ENCODE measurements around the gene CUBN. TPM values are rescaled to one million over a fixed set of nuclear protein-coding genes. Genes with fewer than 3 reads are reported as not detected.
"Not testable (repeated sequence)": the region's sequence is repeated elsewhere in the genome, so short reads cannot be mapped to it uniquely, and the experiment has no call there.

The CUBN gene
- polyA plus RNA-seq, 1 experiment: 0.76 TPM

DNA sequence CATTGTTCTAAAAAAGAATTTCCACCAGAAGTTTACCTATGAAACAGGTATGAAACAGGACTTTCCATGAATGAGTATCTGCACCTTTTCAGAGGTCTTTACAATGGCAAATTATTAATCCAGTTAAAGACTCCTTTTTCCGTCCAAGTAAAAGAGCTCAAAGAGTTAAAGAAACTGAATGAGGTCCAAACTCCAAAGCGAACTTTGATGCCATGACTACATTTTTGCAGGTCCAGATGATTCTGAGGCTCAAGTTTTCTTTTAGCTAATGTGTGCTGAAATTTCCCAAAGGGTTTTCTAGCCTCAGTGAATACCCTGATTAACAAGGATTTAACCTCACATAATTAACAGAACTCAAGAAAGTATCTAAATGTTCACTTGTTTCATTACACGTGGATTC lies 9.8 kb downstream of the CUBN start:
- CTCF ChIA-PET: no interaction called here
- no peak for DNase-seq (ENCODE audit: low read depth, low spot score)
- POLR2A ChIA-PET: no interaction called here

GRCh38 chr10:17116193-17116592 lies 13.4 kb downstream of the CUBN start:
- POLR2A ChIA-PET: no interaction called here
- no peaks in the 10 kb centered on the region for H3K27me3 ChIP-seq (ENCODE audit: control insufficient read depth, insufficient read depth, low read length)
- CTCF ChIA-PET: interaction anchor here (0.9 kb wide), 1 partner anchor 263 kb away, joined by 3 read pairs; no protein-coding TSS in a partner anchor

More for the DNA sequence above, 9.8 kb downstream of the CUBN start:
- TF ChIP-seq, protein P1, sequence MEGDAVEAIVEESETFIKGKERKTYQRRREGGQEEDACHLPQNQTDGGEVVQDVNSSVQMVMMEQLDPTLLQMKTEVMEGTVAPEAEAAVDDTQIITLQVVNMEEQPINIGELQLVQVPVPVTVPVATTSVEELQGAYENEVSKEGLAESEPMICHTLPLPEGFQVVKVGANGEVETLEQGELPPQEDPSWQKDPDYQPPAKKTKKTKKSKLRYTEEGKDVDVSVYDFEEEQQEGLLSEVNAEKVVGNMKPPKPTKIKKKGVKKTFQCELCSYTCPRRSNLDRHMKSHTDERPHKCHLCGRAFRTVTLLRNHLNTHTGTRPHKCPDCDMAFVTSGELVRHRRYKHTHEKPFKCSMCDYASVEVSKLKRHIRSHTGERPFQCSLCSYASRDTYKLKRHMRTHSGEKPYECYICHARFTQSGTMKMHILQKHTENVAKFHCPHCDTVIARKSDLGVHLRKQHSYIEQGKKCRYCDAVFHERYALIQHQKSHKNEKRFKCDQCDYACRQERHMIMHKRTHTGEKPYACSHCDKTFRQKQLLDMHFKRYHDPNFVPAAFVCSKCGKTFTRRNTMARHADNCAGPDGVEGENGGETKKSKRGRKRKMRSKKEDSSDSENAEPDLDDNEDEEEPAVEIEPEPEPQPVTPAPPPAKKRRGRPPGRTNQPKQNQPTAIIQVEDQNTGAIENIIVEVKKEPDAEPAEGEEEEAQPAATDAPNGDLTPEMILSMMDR (IDR thresholded peaks at IDR 0.05; ENCODE audit: low read depth, low read length): no peak
- Histone ChIP-seq H3K9me3 (ENCODE audit: control insufficient read depth, insufficient read depth, low read length) (no peaks in the 10 kb centered on the region), H3K4me3 (ENCODE audit: low read depth, low read length) (no peak overlapping the region), H3K27ac (ENCODE audit: low read depth, low read length) (no peak overlapping the region), H3K27me3 (ENCODE audit: control insufficient read depth, insufficient read depth, low read length) (no peaks in the 10 kb centered on the region)

DNA sequence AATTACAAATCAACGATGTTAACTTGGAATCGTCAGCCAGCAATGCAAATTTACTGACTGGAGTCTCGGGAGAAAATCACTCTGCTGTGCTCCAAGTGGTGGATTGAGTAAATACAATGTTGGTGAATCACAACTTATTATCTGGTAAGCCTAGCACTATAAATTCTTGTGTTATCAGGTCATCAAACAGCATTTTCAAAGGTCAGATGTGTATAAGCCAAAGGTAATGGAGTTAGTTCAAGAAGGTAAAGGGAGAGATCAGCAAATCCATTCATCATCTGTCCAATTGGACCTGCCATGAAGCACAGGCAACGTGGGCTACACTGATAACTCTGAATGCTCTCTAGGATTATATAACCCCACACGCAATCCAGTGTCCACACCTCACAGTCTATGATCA lies 13.9 kb downstream of the CUBN start:
- DNase-seq (ENCODE audit: low read depth, low spot score): no peak
- CTCF ChIA-PET: interaction anchor here (0.7 kb wide), 2 partner anchors 26 to 36 kb away, joined by 4 to 6 read pairs; no protein-coding TSS in a partner anchor
- no peaks in the 10 kb centered on the region for H3K27me3 ChIP-seq (ENCODE audit: control insufficient read depth, insufficient read depth, low read length)
- no peaks in the 10 kb centered on the region for H3K9me3 ChIP-seq (ENCODE audit: control insufficient read depth, insufficient read depth, low read length)
- no peak overlapping the region for H3K27ac ChIP-seq (ENCODE audit: low read depth, low read length)
- TF ChIP-seq, protein P1 (IDR thresholded peaks at IDR 0.05; ENCODE audit: low read depth, low read length): peak; percentile 34
- POLR2A ChIA-PET: no interaction called here
- no peak overlapping the region for H3K4me3 ChIP-seq (ENCODE audit: low read depth, low read length)

More at GRCh38 chr10:17116193-17116592, 13.4 kb downstream of the CUBN start:
- no peaks in the 10 kb centered on the region for H3K9me3 ChIP-seq (ENCODE audit: control insufficient read depth, insufficient read depth, low read length)
- no peak overlapping the region for H3K27ac ChIP-seq (ENCODE audit: low read depth, low read length)
- TF ChIP-seq, protein P1 (IDR thresholded peaks at IDR 0.05; ENCODE audit: low read depth, low read length): no peak
- DNase-seq (ENCODE audit: low read depth, low spot score): no peak
- no peak overlapping the region for H3K4me3 ChIP-seq (ENCODE audit: low read depth, low read length)

- H3K4me3 ChIP-seq (ENCODE audit: low read depth, low read length); H3K9me3 ChIP-seq (ENCODE audit: control insufficient read depth, insufficient read depth, low read length); POLR2A ChIA-PET; H3K27me3 ChIP-seq (ENCODE audit: control insufficient read depth, insufficient read depth, low read length); H3K27ac ChIP-seq (ENCODE audit: low read depth, low read length); DNase-seq (ENCODE audit: low read depth, low spot score): not testable (repeated sequence)
- CTCF ChIA-PET: interaction anchor here (0.6 to 0.7 kb wide), 3 partner anchors 25 to 266 kb away, joined by 4 to 6 read pairs (median 4); no protein-coding TSS in a partner anchor
Observed at GRCh38 chr10:17114878-17115444, 14.7 kb downstream of the CUBN start.

DNA sequence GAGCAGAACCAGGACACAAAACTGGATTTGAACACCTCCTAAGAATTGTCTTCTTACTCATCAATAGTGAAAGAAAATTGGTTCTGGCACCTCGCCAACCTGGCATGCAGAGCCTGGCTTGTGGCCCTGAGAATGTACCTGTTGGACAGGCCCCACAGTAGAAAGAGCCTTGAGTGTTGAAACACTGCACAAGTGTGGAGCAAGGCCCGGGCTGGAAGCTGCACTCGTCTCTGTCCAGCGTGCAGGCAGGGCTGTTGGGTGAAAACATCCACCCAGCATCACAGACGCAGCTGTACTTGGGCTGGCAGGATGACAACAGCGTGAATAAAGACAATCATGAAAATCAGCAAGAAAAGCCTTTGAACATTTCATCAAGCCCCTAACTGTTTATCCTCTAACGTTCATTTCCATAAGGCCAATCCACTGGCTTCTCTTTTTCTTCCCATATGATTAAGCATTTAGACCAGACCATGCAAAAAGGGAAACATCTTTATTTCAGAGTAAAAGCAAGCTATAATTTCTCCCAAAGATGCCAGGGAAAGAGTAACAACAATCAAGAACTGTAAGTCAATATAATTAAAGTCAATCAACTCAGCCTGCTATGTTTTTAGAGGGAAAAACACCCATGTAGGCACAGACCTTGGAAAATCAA lies 15.6 kb downstream of the CUBN start:
- TF ChIP-seq, protein P1 (IDR thresholded peaks at IDR 0.05; ENCODE audit: low read depth, low read length): no peak
- DNase-seq (ENCODE audit: low read depth, low spot score): peak; percentile 55
- no peaks in the 10 kb centered on the region for H3K27me3 ChIP-seq (ENCODE audit: control insufficient read depth, insufficient read depth, low read length)
- H3K27ac ChIP-seq (ENCODE audit: low read depth, low read length): no peak overlapping the region
- ChIA-PET POLR2A (no interaction called here), CTCF (no interaction called here)
- H3K9me3 ChIP-seq (ENCODE audit: control insufficient read depth, insufficient read depth, low read length): no peaks in the 10 kb centered on the region
- no peak overlapping the region for H3K4me3 ChIP-seq (ENCODE audit: low read depth, low read length)
